ENCODE data around the gene TFPI. TPM values are rescaled to one million over a fixed set of nuclear protein-coding genes. Genes with fewer than 3 reads are reported as not detected.

TFPI gene
- polyA plus RNA-seq, 2 donors = 4.5 to 6.8 TPM

DNA sequence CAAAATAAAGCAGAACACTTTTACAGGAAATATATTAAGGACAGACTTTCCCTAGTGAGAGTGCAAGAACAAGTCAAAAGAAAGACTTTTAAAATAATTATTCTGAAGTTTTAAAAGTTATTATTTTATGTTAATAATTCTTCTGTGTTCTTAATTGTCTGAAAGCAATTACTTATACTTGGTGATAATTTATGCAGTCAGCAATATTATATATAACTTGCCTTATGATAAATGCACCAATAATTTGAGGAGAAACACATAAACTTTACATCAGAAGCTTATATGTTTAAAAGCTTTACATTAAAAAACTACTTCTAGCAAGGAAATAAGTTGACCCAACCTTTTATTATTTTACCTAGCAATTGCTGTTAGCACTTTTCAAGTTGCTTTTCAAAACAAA lies 102.7 kb downstream of the TFPI start:
- no peak overlapping the region for H3K4me3 ChIP-seq (ENCODE audit: low read depth in 1 of 2, low read length in 2 of 2)
- no peaks in the 10 kb centered on the region for H3K9me3 ChIP-seq (ENCODE audit: control insufficient read depth in 2 of 2, insufficient read depth in 1 of 2, low read depth in 1 of 2, low read length in 1 of 2)
- H3K36me3 ChIP-seq (ENCODE audit: control insufficient read depth in 2 of 2, insufficient read depth in 2 of 2, low read length in 1 of 2) = no peaks in the 10 kb centered on the region
- no peaks in the 10 kb centered on the region for H3K4me1 ChIP-seq (ENCODE audit: control insufficient read depth in 2 of 2, insufficient read depth in 2 of 2, low read length in 1 of 2)
- H3K27ac ChIP-seq (ENCODE audit: low read depth in 2 of 2, low read length in 1 of 2) = no peak overlapping the region
- H3K27me3 ChIP-seq (ENCODE audit: control insufficient read depth in 1 of 2, insufficient read depth in 2 of 2, low read length in 2 of 2) = no peaks in the 10 kb centered on the region

DNA sequence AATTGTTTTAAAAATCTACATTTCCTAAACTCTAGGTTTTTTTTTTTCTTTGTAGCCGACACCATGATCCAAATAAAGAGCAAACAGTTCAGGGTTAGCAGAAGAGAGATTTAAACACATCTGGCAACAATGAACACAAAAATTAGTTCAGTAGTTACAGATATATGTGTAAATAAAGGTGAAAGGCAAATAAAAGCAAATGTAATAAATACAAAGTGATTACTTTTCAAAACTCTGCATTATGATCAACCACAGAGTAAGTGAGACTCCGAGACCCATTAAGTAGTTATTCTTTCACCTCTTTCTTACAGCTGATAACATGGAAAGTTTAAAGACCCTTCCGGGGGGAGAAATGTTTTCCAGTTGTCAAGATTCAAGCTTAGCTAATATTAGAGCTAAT lies 106.9 kb downstream of the TFPI start:
- H3K27ac ChIP-seq (ENCODE audit: low read depth in 2 of 2, low read length in 1 of 2) = no peak overlapping the region
- H3K9me3 ChIP-seq (ENCODE audit: control insufficient read depth in 2 of 2, insufficient read depth in 1 of 2, low read depth in 1 of 2, low read length in 1 of 2) = no peaks in the 10 kb centered on the region
- H3K4me3 ChIP-seq (ENCODE audit: low read depth in 1 of 2, low read length in 2 of 2) = peak overlapping the region in 1 of 2 donors; percentile 57
- 7 to 24% methylated on average over 3 of the region's 3 CpGs for WGBS, 2 donors
- H3K27me3 ChIP-seq (ENCODE audit: control insufficient read depth in 1 of 2, insufficient read depth in 2 of 2, low read length in 2 of 2) = no peaks in the 10 kb centered on the region
- no peaks in the 10 kb centered on the region for H3K4me1 ChIP-seq (ENCODE audit: control insufficient read depth in 2 of 2, insufficient read depth in 2 of 2, low read length in 1 of 2)
- no peaks in the 10 kb centered on the region for H3K36me3 ChIP-seq (ENCODE audit: control insufficient read depth in 2 of 2, insufficient read depth in 2 of 2, low read length in 1 of 2)

DNA sequence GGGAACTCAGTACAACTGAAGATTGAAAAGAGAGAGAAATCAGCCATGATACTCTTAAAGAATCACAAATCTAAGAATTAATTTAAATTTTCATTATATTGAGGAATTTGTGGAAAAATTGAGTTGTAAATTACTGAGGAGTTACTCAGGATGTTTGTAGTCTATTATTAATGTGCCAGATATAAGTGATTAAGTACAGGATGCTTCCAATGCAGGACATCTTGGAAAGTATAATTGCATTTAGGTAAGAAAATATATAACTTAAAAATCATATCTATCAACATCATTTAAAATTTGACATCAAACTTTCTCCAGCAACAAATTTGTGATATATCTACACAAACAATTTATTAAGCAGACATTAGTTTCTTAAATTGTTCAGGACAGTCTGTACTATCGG lies 107.5 kb downstream of the TFPI start:
- Histone ChIP-seq H3K9me3 (ENCODE audit: control insufficient read depth in 2 of 2, insufficient read depth in 1 of 2, low read depth in 1 of 2, low read length in 1 of 2) (no peaks in the 10 kb centered on the region), H3K27ac (ENCODE audit: low read depth in 2 of 2, low read length in 1 of 2) (no peak overlapping the region), H3K4me1 (ENCODE audit: control insufficient read depth in 2 of 2, insufficient read depth in 2 of 2, low read length in 1 of 2) (no peaks in the 10 kb centered on the region), H3K36me3 (ENCODE audit: control insufficient read depth in 2 of 2, insufficient read depth in 2 of 2, low read length in 1 of 2) (no peaks in the 10 kb centered on the region), H3K4me3 (ENCODE audit: low read depth in 1 of 2, low read length in 2 of 2) (peak overlapping the region in 1 of 2 donors; percentile 57), H3K27me3 (ENCODE audit: control insufficient read depth in 1 of 2, insufficient read depth in 2 of 2, low read length in 2 of 2) (no peaks in the 10 kb centered on the region)
- 34 to 45% methylated on average over 1 of the region's 1 CpG for WGBS, 2 donors

- Histone ChIP-seq H3K27me3 (ENCODE audit: control insufficient read depth in 1 of 2, insufficient read depth in 2 of 2, low read length in 2 of 2) (no peaks in the 10 kb centered on the region), H3K27ac (ENCODE audit: low read depth in 2 of 2, low read length in 1 of 2) (no peak overlapping the region), H3K4me1 (ENCODE audit: control insufficient read depth in 2 of 2, insufficient read depth in 2 of 2, low read length in 1 of 2) (no peaks in the 10 kb centered on the region), H3K36me3 (ENCODE audit: control insufficient read depth in 2 of 2, insufficient read depth in 2 of 2, low read length in 1 of 2) (no peaks in the 10 kb centered on the region), H3K4me3 (ENCODE audit: low read depth in 1 of 2, low read length in 2 of 2) (no peak overlapping the region), H3K9me3 (ENCODE audit: control insufficient read depth in 2 of 2, insufficient read depth in 1 of 2, low read depth in 1 of 2, low read length in 1 of 2) (no peaks in the 10 kb centered on the region)
- 79 to 80% methylated on average over 6 of the region's 6 CpGs for WGBS, 2 donors
Observed at GRCh38 chr2:187445051-187445450, 109.2 kb downstream of the TFPI start.

- Histone ChIP-seq H3K27ac (ENCODE audit: low read depth in 2 of 2, low read length in 1 of 2) (no peak overlapping the region), H3K9me3 (ENCODE audit: control insufficient read depth in 2 of 2, insufficient read depth in 1 of 2, low read depth in 1 of 2, low read length in 1 of 2) (no peaks in the 10 kb centered on the region), H3K4me1 (ENCODE audit: control insufficient read depth in 2 of 2, insufficient read depth in 2 of 2, low read length in 1 of 2) (no peaks in the 10 kb centered on the region), H3K4me3 (ENCODE audit: low read depth in 1 of 2, low read length in 2 of 2) (no peak overlapping the region), H3K27me3 (ENCODE audit: control insufficient read depth in 1 of 2, insufficient read depth in 2 of 2, low read length in 2 of 2) (no peaks in the 10 kb centered on the region), H3K36me3 (ENCODE audit: control insufficient read depth in 2 of 2, insufficient read depth in 2 of 2, low read length in 1 of 2) (no peaks in the 10 kb centered on the region)
- WGBS, 2 donors = 38 to 60% methylated on average over 2 of the region's 2 CpGs
Observed at GRCh38 chr2:187442778-187443177, 111.5 kb downstream of the TFPI start.

DNA sequence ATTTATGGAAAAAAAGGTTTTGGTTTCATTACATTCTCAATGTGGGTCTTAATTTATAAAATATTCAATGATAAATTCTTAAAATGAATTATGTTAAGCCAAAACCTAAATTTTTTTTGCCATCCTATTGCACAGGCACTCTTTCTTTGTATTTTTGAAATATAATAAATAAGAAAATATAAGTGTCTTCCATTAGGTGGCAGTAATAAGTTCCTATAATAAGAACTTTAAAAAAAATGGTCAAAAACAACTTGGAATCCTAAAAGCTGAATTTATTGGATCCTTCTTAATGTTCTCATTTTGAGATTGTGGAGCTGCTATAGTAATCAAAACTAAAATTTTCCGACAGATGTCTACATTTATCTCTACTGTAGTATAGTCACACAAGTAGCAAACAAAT lies 111.9 kb downstream of the TFPI start:
- no peaks in the 10 kb centered on the region for H3K9me3 ChIP-seq (ENCODE audit: control insufficient read depth in 2 of 2, insufficient read depth in 1 of 2, low read depth in 1 of 2, low read length in 1 of 2)
- no peaks in the 10 kb centered on the region for H3K4me1 ChIP-seq (ENCODE audit: control insufficient read depth in 2 of 2, insufficient read depth in 2 of 2, low read length in 1 of 2)
- H3K4me3 ChIP-seq (ENCODE audit: low read depth in 1 of 2, low read length in 2 of 2) = no peak overlapping the region
- H3K36me3 ChIP-seq (ENCODE audit: control insufficient read depth in 2 of 2, insufficient read depth in 2 of 2, low read length in 1 of 2) = no peaks in the 10 kb centered on the region
- H3K27ac ChIP-seq (ENCODE audit: low read depth in 2 of 2, low read length in 1 of 2) = no peak overlapping the region
- no peaks in the 10 kb centered on the region for H3K27me3 ChIP-seq (ENCODE audit: control insufficient read depth in 1 of 2, insufficient read depth in 2 of 2, low read length in 2 of 2)
- 77 to 82% methylated on average over 1 of the region's 1 CpG for WGBS, 2 donors

DNA sequence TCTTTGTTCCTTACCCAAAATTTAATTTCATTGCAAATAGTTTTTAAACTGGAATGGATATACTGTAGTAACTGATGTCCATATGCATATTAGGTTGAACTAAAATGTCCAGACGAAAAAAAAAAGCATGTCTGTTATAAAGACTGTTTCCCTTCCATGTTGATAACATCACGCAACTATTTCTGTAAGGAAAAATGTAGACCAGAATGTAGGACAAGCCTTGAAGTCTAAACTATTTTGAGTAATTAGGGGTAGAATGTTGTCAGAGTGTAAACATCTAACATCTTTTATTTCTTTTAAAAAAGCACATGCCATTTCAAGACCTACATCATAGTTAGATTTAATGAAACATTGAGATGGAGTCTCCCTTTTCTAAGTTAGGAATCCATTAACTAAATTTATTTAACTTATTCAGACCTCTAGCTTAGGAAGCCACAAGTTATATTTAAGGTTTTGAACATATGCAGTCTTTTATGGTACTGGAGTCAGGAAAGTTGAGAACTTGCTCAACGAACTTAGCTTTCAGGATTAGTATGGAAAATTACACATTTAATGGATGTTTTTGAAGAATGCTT lies 114.0 kb downstream of the TFPI start:
- Histone ChIP-seq H3K27me3 (ENCODE audit: control insufficient read depth in 1 of 2, insufficient read depth in 2 of 2, low read length in 2 of 2) (no peaks in the 10 kb centered on the region), H3K36me3 (ENCODE audit: control insufficient read depth in 2 of 2, insufficient read depth in 2 of 2, low read length in 1 of 2) (no peaks in the 10 kb centered on the region), H3K9me3 (ENCODE audit: control insufficient read depth in 2 of 2, insufficient read depth in 1 of 2, low read depth in 1 of 2, low read length in 1 of 2) (no peaks in the 10 kb centered on the region), H3K4me1 (ENCODE audit: control insufficient read depth in 2 of 2, insufficient read depth in 2 of 2, low read length in 1 of 2) (no peaks in the 10 kb centered on the region), H3K4me3 (ENCODE audit: low read depth in 1 of 2, low read length in 2 of 2) (no peak overlapping the region), H3K27ac (ENCODE audit: low read depth in 2 of 2, low read length in 1 of 2) (no peak overlapping the region)
- WGBS, 2 donors = 74 to 81% methylated on average over 3 of the region's 3 CpGs

GRCh38 chr2:187438455-187438854 lies 115.8 kb downstream of the TFPI start:
- Histone ChIP-seq H3K27ac (ENCODE audit: low read depth in 2 of 2, low read length in 1 of 2) (no peak overlapping the region), H3K4me3 (ENCODE audit: low read depth in 1 of 2, low read length in 2 of 2) (no peak overlapping the region), H3K27me3 (ENCODE audit: control insufficient read depth in 1 of 2, insufficient read depth in 2 of 2, low read length in 2 of 2) (no peaks in the 10 kb centered on the region), H3K9me3 (ENCODE audit: control insufficient read depth in 2 of 2, insufficient read depth in 1 of 2, low read depth in 1 of 2, low read length in 1 of 2) (no peaks in the 10 kb centered on the region), H3K4me1 (ENCODE audit: control insufficient read depth in 2 of 2, insufficient read depth in 2 of 2, low read length in 1 of 2) (no peaks in the 10 kb centered on the region), H3K36me3 (ENCODE audit: control insufficient read depth in 2 of 2, insufficient read depth in 2 of 2, low read length in 1 of 2) (no peaks in the 10 kb centered on the region)
- 51 to 58% methylated on average over 1 of the region's 1 CpG for WGBS, 2 donors

DNA sequence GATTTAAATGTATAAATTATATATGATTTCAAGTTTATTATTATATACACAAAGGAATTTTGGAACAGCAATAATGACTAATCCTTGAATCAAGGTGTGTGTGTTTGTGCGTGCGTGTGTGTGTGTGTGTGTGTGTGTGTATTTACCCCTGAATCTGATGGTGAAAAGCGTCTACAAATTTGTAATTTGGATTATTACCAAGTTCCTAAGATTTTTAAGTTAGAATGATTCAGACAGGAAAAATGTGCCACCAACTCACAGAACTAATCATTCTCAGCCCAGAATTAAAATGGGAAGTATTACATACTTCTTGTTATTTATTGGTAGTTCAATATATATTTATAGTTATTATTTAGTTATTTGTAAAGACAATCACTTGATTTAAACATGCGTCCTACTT lies 118.5 kb downstream of the TFPI start:
- no peaks in the 10 kb centered on the region for H3K9me3 ChIP-seq (ENCODE audit: control insufficient read depth in 2 of 2, insufficient read depth in 1 of 2, low read depth in 1 of 2, low read length in 1 of 2)
- no peak overlapping the region for H3K4me3 ChIP-seq (ENCODE audit: low read depth in 1 of 2, low read length in 2 of 2)
- no peaks in the 10 kb centered on the region for H3K36me3 ChIP-seq (ENCODE audit: control insufficient read depth in 2 of 2, insufficient read depth in 2 of 2, low read length in 1 of 2)
- no peaks in the 10 kb centered on the region for H3K27me3 ChIP-seq (ENCODE audit: control insufficient read depth in 1 of 2, insufficient read depth in 2 of 2, low read length in 2 of 2)
- 46 to 50% methylated on average over 4 of the region's 4 CpGs for WGBS, 2 donors
- H3K27ac ChIP-seq (ENCODE audit: low read depth in 2 of 2, low read length in 1 of 2) = no peak overlapping the region
- H3K4me1 ChIP-seq (ENCODE audit: control insufficient read depth in 2 of 2, insufficient read depth in 2 of 2, low read length in 1 of 2) = no peaks in the 10 kb centered on the region

DNA sequence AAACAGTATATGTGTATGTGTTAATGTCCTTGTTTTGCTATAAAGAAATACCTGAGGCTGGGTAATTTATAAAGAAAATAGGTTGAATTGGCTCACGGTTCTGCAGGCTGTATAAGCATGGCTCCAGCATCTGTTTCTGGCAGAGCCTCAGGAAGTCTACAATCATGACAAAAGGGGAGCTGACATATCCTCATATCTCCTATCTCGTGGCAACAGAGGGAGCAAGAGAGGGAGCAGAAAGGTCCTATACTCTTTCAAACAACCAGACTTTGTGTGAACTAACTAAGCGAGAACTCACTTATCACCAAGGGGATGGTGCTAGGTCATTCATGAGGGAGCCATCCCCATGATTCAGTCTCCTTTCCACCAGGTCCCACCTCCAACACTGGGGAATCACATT lies 119.2 kb downstream of the TFPI start:
- no peaks in the 10 kb centered on the region for H3K27me3 ChIP-seq (ENCODE audit: control insufficient read depth in 1 of 2, insufficient read depth in 2 of 2, low read length in 2 of 2)
- H3K27ac ChIP-seq (ENCODE audit: low read depth in 2 of 2, low read length in 1 of 2) = no peak overlapping the region
- no peak overlapping the region for H3K4me3 ChIP-seq (ENCODE audit: low read depth in 1 of 2, low read length in 2 of 2)
- H3K4me1 ChIP-seq (ENCODE audit: control insufficient read depth in 2 of 2, insufficient read depth in 2 of 2, low read length in 1 of 2) = no peaks in the 10 kb centered on the region
- H3K36me3 ChIP-seq (ENCODE audit: control insufficient read depth in 2 of 2, insufficient read depth in 2 of 2, low read length in 1 of 2) = no peaks in the 10 kb centered on the region
- H3K9me3 ChIP-seq (ENCODE audit: control insufficient read depth in 2 of 2, insufficient read depth in 1 of 2, low read depth in 1 of 2, low read length in 1 of 2) = no peaks in the 10 kb centered on the region
- WGBS, 2 donors = 78 to 83% methylated on average over 3 of the region's 3 CpGs

Measured in esophagus (tissue), 2 donors.